Esophagus muscularis mucosa (tissue), 4 donors: Measurements from ENCODE around the gene PDE1C. TPM values are rescaled to one million over a fixed set of nuclear protein-coding genes. Genes with fewer than 3 reads are reported as not detected.

Experiments used
- DNase-seq: peaks from one replicate; pipeline ENCODE4 v3.0.0-alpha.2; 2017; ENCODE audit errors: extremely low spot score
- H3K27ac ChIP-seq, 4 donors: fragments of 200-600 bp; sonication (generic); replicated peaks in 1 of 4; 1 replicate in 3 of 4; 2 replicates in 1 of 4; pipeline ENCODE4 v1.5.1; 2016 to 2019; ENCODE audit warnings: mild to moderate bottlenecking in 1 of 4
- H3K27me3 ChIP-seq, 4 donors: fragments of 200-600 bp; sonication (generic); one replicate each; pipeline versions ENCODE4 v1.5.1 to v1.6.0; 2016 to 2019
- H3K36me3 ChIP-seq, 4 donors: fragments of 200-600 bp; sonication (generic); one replicate each; pipeline ENCODE4 v1.5.1; 2016 to 2019
- H3K4me1 ChIP-seq, 4 donors: fragments of 200-600 bp; sonication (generic); one replicate each; pipeline ENCODE4 v1.5.1; 2016 to 2019
- H3K4me3 ChIP-seq, 4 donors: fragments of 200-600 bp; sonication (generic); 1 replicate in 2 of 4; 2 replicates in 2 of 4; pipeline ENCODE4 v1.5.1; 2016 to 2019; ENCODE audit warnings: mild to moderate bottlenecking in 4 of 4, moderate library complexity in 1 of 4
- H3K9me3 ChIP-seq, 4 donors: fragments of 200-600 bp; sonication (generic); 1 replicate in 3 of 4; 2 replicates in 1 of 4; pipeline ENCODE4 v1.5.1; 2016 to 2019
- CTCF ChIP-seq, 3 experiments: fragments of 200-600 bp in 2 of 3; fragments of 450-650 bp in 1 of 3; sonication (generic) in 2 of 3; IDR thresholded peaks; one replicate each; pipeline ENCODE4 v1.5.1; 2017 to 2019; ENCODE audit warnings: antibody characterized with exemption in 3 of 3, mild to moderate bottlenecking in 2 of 3, moderate library complexity in 1 of 3
- EP300 ChIP-seq: sonication (generic); formaldehyde crosslinking; IDR thresholded peaks from one replicate; pipeline ENCODE4 v1.6.1; 2017; ENCODE audit warnings: antibody characterized with exemption
- POLR2A ChIP-seq: fragments of 450-650 bp; IDR thresholded peaks from one replicate; pipeline ENCODE4 v1.6.1; 2017; ENCODE audit warnings: antibody characterized with exemption, moderate library complexity, mild to moderate bottlenecking, low read depth
- POLR2AphosphoS5 ChIP-seq, 2 donors: sonication (generic); formaldehyde crosslinking; IDR thresholded peaks; one replicate each; pipeline ENCODE4 v1.6.1; 2017; ENCODE audit warnings: antibody characterized with exemption in 2 of 2
- WGBS: methylation state at CpG from one replicate; pipeline ENCODE4 v1.1.5; 2018; 5-methylcytosine and 5-hydroxymethylcytosine counted together
- intact Hi-C: fragments of 100-400 bp; cut with DNase I; formaldehyde crosslinking; loops from one replicate; pipeline ENCODE4 v1.15.1; 2023
- total RNA-seq, 4 donors: library from RNA; depleted of rRNA; stranded (reverse); fragments of >200 nt; gene quantifications; one replicate each; pipeline versions ENCODE4 v1.1.0 to v1.2.1, GENCODE V29; 2016

PDE1C gene
- total RNA-seq, 4 donors from 2014 or later: 13.3 to 25.5 (median 17.3) TPM

DNA sequence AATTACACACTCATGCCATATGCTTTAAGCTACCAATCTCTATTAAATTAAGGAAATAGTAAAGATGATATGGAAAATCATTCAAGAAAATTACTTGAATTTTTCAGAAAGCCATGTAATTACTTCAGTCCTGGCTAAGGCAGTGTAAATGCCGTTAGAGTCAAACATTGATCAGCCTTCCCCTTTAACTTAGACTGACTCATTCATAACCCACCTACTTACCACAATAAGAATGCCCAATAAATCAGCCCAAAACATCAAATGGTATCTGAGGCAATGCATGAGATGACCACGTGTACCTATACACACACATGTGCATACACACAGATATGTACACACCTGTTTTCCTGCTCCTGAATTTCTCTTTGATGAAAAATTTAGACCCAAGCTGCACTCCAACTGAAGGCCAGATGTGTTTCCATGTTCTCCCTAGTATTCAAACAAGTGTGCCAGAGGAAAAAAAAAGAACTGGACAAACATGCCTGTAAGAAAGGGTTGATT is 30.2 kb upstream of the PDE1C start:
- intact Hi-C loops: no loop called here
- H3K4me1 ChIP-seq: peaks cover 7 to 11% (median 9%) of the 10 kb centered on the region in 4 donors
- no peaks in the 10 kb centered on the region for H3K27me3 ChIP-seq
- no peak overlapping the region for H3K27ac ChIP-seq
- 86% methylated on average over 2 of the region's 2 CpGs for WGBS
- TF ChIP-seq POLR2A (no peak), POLR2AphosphoS5 (IDR thresholded peaks at IDR 0.05) (no peak), EP300 (no peak), CTCF (IDR thresholded peaks at IDR 0.05) (no peak)
- no peaks in the 10 kb centered on the region for H3K36me3 ChIP-seq
- DNase-seq: no peak
- H3K9me3 ChIP-seq: no peaks in the 10 kb centered on the region
- no peak overlapping the region for H3K4me3 ChIP-seq

- Histone ChIP-seq H3K27ac (no peak overlapping the region), H3K27me3 (no peaks in the 10 kb centered on the region), H3K9me3 (no peaks in the 10 kb centered on the region), H3K36me3 (no peaks in the 10 kb centered on the region), H3K4me3 (no peak overlapping the region), H3K4me1 (peaks cover 14 to 18% (median 16%) of the 10 kb centered on the region in 4 donors)
- no peak for TF ChIP-seq POLR2AphosphoS5 (IDR thresholded peaks at IDR 0.05)
- no peak for TF ChIP-seq POLR2A
- no peak for TF ChIP-seq EP300
- no peak for TF ChIP-seq CTCF (IDR thresholded peaks at IDR 0.05)
- WGBS: 94% methylated on average over 4 of the region's 4 CpGs
- intact Hi-C loops: no loop called here
- DNase-seq: no peak
These were observed 24.3 kb upstream of the PDE1C start for GRCh38 chr7:32094516-32094915.

DNA sequence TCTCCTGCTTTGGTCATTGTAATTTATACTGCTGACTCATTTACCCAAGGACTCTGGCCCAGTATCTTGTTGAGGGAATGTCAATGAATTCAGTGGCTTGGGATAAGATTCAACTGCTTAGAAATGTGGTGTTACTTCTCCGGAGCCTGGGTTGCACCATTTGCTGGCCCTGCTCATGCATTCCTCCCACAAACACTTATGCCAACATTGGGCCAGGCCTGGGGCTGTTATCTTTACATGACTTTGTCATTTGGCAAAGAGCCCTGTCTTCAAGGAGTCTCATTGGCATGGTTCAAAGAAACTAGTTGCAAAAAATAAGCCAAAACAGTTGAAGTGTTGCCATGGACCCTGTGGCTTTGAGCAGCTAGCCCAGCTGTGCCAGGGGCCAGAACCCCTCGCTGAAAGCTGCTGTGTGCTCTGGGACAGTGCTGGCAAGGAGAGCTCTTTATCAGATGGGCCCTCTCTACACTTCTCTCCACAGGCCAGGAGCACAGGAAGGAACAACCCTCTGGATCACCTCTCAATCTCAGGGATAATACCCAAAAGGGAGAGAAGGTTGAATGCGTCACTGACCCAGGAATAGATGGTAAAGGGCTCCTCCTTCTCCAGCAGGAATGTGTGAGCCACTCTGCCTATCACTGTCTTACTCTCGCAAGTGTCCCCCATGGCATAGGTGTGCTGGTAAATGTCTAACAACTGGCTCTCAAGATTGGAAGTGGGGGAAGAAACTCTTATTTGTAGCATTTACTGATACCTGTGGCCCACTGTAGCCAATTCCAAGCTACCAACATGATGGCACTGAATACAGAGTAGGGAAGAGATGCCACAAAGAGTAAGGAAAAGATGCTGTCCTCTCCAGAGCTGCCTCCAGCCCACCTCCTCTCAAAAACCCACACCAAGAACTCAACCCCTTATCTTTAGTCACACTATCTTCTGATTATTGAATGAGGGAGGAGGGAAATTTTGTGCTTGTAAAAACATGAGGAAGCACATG is 23.5 kb upstream of the PDE1C start:
- Histone ChIP-seq H3K27ac (no peak overlapping the region), H3K27me3 (no peaks in the 10 kb centered on the region), H3K36me3 (no peaks in the 10 kb centered on the region), H3K4me3 (no peak overlapping the region), H3K9me3 (no peaks in the 10 kb centered on the region), H3K4me1 (peaks cover 14 to 18% (median 16%) of the 10 kb centered on the region in 4 donors)
- WGBS: 40% methylated on average over 3 of the region's 4 CpGs
- intact Hi-C loops: no loop called here
- no peak for TF ChIP-seq POLR2A
- no peak for TF ChIP-seq POLR2AphosphoS5 (IDR thresholded peaks at IDR 0.05)
- no peak for TF ChIP-seq EP300
- no peak for TF ChIP-seq CTCF (IDR thresholded peaks at IDR 0.05)
- peak; percentile 80 for DNase-seq

DNA sequence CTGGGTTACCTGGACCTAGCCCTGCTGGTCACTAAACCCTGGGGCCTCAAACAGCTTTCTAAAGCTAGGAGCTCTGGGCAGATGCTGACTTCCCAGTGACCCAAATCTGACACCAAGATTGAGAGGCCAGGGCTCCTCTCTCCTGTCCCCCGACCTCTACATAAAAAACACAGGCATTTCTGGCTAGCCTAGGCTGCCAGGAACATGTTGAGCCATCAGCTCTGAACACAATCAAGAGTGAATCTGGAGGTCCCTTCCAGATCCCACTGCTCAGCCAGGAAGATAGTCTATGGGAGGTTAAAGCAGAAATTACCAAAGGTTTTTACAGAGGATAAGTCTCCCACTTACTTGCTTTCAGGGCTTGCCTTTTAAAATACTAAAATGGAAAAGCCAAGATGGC is 22.1 kb upstream of the PDE1C start:
- intact Hi-C loops: no loop called here
- no peak for TF ChIP-seq POLR2A
- no peak for TF ChIP-seq POLR2AphosphoS5 (IDR thresholded peaks at IDR 0.05)
- no peak for TF ChIP-seq CTCF (IDR thresholded peaks at IDR 0.05)
- no peak for TF ChIP-seq EP300
- Histone ChIP-seq H3K4me1 (peaks cover 14 to 18% (median 16%) of the 10 kb centered on the region in 4 donors), H3K4me3 (no peak overlapping the region), H3K27ac (no peak overlapping the region), H3K27me3 (no peaks in the 10 kb centered on the region), H3K36me3 (no peaks in the 10 kb centered on the region), H3K9me3 (no peaks in the 10 kb centered on the region)
- DNase-seq: no peak
- 78% methylated on average over 1 of the region's 1 CpG for WGBS
